Measurements from ENCODE around the gene SLC39A1. TPM values are rescaled to one million over a fixed set of nuclear protein-coding genes. Genes with fewer than 3 reads are reported as not detected.
"Not testable (repeated sequence)": the region's sequence is repeated elsewhere in the genome, so short reads cannot be mapped to it uniquely, and the experiment has no call there.

Gene SLC39A1
- total and polyA plus RNA-seq, 3 donors from 2014 or later, result 46.5 to 62.5 (median 54.5) TPM

GRCh38 chr1:153987621-153988020 is 24.3 kb upstream of the SLC39A1 start:
- TF ChIP-seq CTCF (IDR thresholded peaks at IDR 0.05) (no peak), POLR2A (IDR thresholded peaks at IDR 0.05) (no peak)
- peaks cover 30% of the 10 kb centered on the region for H3K4me1 ChIP-seq
- intact Hi-C loops (cut with DNase I; ENCODE audit: low total_unique reads), result no loop called here
- WGBS, 2 donors, result 64 to 85% methylated on average over 8 of the region's 8 CpGs
- DNase-seq, result no peak
- peak overlapping the region in 1 of 2 donors; percentile 92 for H3K27ac ChIP-seq
- H3K36me3 ChIP-seq (ENCODE audit: low read depth, missing control alignments), result no peaks in the 10 kb centered on the region
- H3K9me3 ChIP-seq, result no peaks in the 10 kb centered on the region
- H3K27me3 ChIP-seq, result no peaks in the 10 kb centered on the region
- no peak overlapping the region for H3K4me3 ChIP-seq

- Histone ChIP-seq H3K4me3 (peak within 1 kb of the TSS; percentile 60 to 64), H3K4me1 (peaks cover 20% of the 10 kb centered on the region), H3K27me3 (no peaks in the 10 kb centered on the region), H3K27ac (peak within 1 kb of the TSS; percentile 92 to 94), H3K9me3 (no peaks in the 10 kb centered on the region), H3K36me3 (ENCODE audit: low read depth, missing control alignments) (no peaks in the 10 kb centered on the region)
- WGBS, 2 donors, result 0 to 1% methylated on average over 21 to 31 of the region's 32 CpGs
- intact Hi-C loops (cut with DNase I; ENCODE audit: low total_unique reads), result no loop called here
- DNase-seq, result peak; percentile 91
- TF ChIP-seq CTCF (IDR thresholded peaks at IDR 0.05) (no peak), POLR2A (IDR thresholded peaks at IDR 0.05) (no peak)
These were observed 22.8 kb upstream of the SLC39A1 start, which contains the start of gene RAB13 for GRCh38 chr1:153985941-153986761. TSS of gene RAB13 (minus strand) at chr1:153986339. CDS start at chr1:153986236, 103 bp downstream.

- 3 to 7% methylated on average over 7 of the region's 7 CpGs for WGBS, 2 donors
- intact Hi-C loops (cut with DNase I; ENCODE audit: low total_unique reads), result no loop called here
These were observed 22.1 kb upstream of the SLC39A1 start for GRCh38 chr1:153985341-153985912.

GRCh38 chr1:153984123-153984894 is 21.0 kb upstream of the SLC39A1 start:
- peaks cover 20% of the 10 kb centered on the region for H3K4me1 ChIP-seq
- intact Hi-C loops (cut with DNase I; ENCODE audit: low total_unique reads), result no loop called here
- peak overlapping the region in 1 of 2 donors; percentile 94 for H3K27ac ChIP-seq

More at GRCh38 chr1:153985341-153985912, 22.1 kb upstream of the SLC39A1 start:
- no peak for TF ChIP-seq POLR2A (IDR thresholded peaks at IDR 0.05)
- no peak for TF ChIP-seq CTCF (IDR thresholded peaks at IDR 0.05)
- peak overlapping the region; percentile 60 to 64 for H3K4me3 ChIP-seq
- H3K27me3 ChIP-seq, result no peaks in the 10 kb centered on the region
- H3K36me3 ChIP-seq (ENCODE audit: low read depth, missing control alignments), result no peaks in the 10 kb centered on the region
- H3K27ac ChIP-seq, result peak overlapping the region; percentile 92 to 94
- DNase-seq, result peak; percentile 54
- no peaks in the 10 kb centered on the region for H3K9me3 ChIP-seq
- peaks cover 20% of the 10 kb centered on the region for H3K4me1 ChIP-seq

GRCh38 chr1:153981735-153982134 is 18.4 kb upstream of the SLC39A1 start:
- H3K9me3 ChIP-seq; H3K27ac ChIP-seq; H3K4me3 ChIP-seq; H3K36me3 ChIP-seq (ENCODE audit: low read depth, missing control alignments); DNase-seq; H3K27me3 ChIP-seq; intact Hi-C loops (cut with DNase I; ENCODE audit: low total_unique reads): not testable (repeated sequence)
- WGBS, 2 donors, result 85 to 90% methylated on average over 2 of the region's 2 CpGs
- peaks cover 15% of the 10 kb centered on the region for H3K4me1 ChIP-seq

More at GRCh38 chr1:153984123-153984894, 21.0 kb upstream of the SLC39A1 start:
- WGBS, 2 donors, result 42 to 48% methylated on average over 6 of the region's 6 CpGs
- TF ChIP-seq POLR2A (IDR thresholded peaks at IDR 0.05) (no peak), CTCF (IDR thresholded peaks at IDR 0.05) (no peak)
- no peaks in the 10 kb centered on the region for H3K36me3 ChIP-seq (ENCODE audit: low read depth, missing control alignments)
- no peaks in the 10 kb centered on the region for H3K9me3 ChIP-seq
- H3K4me3 ChIP-seq, result no peak overlapping the region
- H3K27me3 ChIP-seq, result no peaks in the 10 kb centered on the region
- DNase-seq, result no peak

- DNase-seq; H3K36me3 ChIP-seq (ENCODE audit: low read depth, missing control alignments); intact Hi-C loops (cut with DNase I; ENCODE audit: low total_unique reads); H3K27me3 ChIP-seq; H3K9me3 ChIP-seq; H3K4me1 ChIP-seq; H3K27ac ChIP-seq; H3K4me3 ChIP-seq: not testable (repeated sequence)
- WGBS, 2 donors, result 92 to 94% methylated on average over 12 of the region's 12 CpGs
These were observed 15.8 kb upstream of the SLC39A1 start for GRCh38 chr1:153979091-153979490.

Measured in testis (tissue), 3 donors.